Measurements from ENCODE around the gene CAPN13.

The CAPN13 gene

DNA sequence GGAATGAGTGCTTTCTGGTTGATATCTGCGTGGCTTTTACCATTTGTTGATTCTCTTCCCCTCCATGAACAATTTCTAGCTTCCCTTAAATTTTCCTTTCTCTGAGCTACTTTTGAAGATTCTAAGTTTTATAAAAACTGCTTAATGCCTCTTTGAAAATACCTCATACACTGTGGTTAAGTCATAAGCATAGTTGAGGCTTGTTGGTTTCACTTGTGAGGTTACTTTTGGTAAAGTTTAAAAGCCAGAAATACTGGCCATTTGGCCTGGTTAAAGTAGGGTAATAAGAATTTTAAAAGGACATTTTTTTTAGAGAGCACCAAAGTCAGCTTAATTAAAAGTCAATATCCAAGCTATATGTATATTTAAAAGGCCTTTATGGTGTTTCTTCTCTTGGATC is 21.3 kb upstream of the CAPN13 start:
- Histone ChIP-seq H3K4me1 (ENCODE audit: control insufficient read depth, low read length) (no peaks in the 10 kb centered on the region), H3K4me2 (ENCODE audit: low read length) (no peak overlapping the region), H3K9me2 (replicated peaks; ENCODE audit: control insufficient read depth, low read length) (no peaks in the 10 kb centered on the region), H3K27ac (ENCODE audit: low read depth, low read length) (no peak overlapping the region), H3K36me3 (ENCODE audit: control insufficient read depth, low read length) (no peaks in the 10 kb centered on the region), H3K27me3 (ENCODE audit: control insufficient read depth, low read length) (no peaks in the 10 kb centered on the region; the same call in 1 of the 2 replicates), H3K79me2 (ENCODE audit: control insufficient read depth, low read length) (no peaks in the 10 kb centered on the region), H4K20me1 (ENCODE audit: control insufficient read depth, insufficient read depth, low read depth, low read length) (no peaks in the 10 kb centered on the region), H3F3A (ENCODE audit: control insufficient read depth, insufficient read depth) (no peaks in the 10 kb centered on the region), H3K9me3 (ENCODE audit: control insufficient read depth, insufficient read depth, low read length) (peaks cover 3% of the 10 kb centered on the region; the same call in 1 of the 2 replicates), H3K4me3 (ENCODE audit: low read length) (no peak overlapping the region)
- TF ChIP-seq, protein P1, sequence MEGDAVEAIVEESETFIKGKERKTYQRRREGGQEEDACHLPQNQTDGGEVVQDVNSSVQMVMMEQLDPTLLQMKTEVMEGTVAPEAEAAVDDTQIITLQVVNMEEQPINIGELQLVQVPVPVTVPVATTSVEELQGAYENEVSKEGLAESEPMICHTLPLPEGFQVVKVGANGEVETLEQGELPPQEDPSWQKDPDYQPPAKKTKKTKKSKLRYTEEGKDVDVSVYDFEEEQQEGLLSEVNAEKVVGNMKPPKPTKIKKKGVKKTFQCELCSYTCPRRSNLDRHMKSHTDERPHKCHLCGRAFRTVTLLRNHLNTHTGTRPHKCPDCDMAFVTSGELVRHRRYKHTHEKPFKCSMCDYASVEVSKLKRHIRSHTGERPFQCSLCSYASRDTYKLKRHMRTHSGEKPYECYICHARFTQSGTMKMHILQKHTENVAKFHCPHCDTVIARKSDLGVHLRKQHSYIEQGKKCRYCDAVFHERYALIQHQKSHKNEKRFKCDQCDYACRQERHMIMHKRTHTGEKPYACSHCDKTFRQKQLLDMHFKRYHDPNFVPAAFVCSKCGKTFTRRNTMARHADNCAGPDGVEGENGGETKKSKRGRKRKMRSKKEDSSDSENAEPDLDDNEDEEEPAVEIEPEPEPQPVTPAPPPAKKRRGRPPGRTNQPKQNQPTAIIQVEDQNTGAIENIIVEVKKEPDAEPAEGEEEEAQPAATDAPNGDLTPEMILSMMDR (IDR thresholded peaks at IDR 0.05; ENCODE audit: low read depth, low read length, poor library complexity, severe bottlenecking): no peak

DNA sequence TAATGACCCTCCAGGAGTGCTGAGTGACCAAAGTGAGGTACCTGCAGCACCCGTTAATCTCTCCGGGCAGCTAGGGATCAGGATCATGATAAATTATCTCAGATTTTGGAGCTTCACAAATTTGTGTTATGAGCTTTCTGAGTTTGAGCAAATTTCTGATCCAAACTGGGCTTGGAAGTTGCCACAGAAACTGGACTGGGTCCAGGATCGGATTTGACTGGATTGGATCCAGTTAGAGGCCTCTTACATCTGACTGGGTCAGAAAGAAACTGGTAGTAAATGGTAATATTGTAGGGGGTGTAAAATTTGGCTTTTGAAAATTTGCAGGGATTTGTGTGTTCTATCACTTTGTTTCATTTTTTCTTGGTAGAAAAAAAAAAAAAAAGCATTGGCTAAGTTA is 19.7 kb upstream of the CAPN13 start:
- H3K4me3 ChIP-seq (ENCODE audit: low read length): no peak overlapping the region

DNA sequence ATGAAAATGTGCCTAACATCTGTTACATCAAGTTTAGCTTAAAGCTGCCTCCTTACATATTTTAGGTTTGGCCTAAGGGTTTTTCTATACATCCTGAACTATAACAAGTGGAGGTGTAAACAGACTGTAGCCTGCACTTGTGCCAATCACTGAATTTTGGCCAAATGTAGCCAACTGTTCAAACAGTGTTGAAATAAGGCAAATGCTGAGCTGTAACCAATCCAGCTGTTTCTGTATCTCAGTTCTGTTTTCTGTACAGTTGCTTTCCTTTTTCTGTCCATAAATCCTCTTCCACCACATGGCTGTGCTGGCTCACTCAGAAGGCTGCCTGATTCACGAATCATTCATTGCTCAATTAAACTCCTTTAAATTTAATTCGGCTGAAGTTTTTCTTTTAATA is 19.2 kb upstream of the CAPN13 start:
- H3K27me3 ChIP-seq (ENCODE audit: control insufficient read depth, low read length): no peaks in the 10 kb centered on the region; the same call in 1 of the 2 replicates
- H3K36me3 ChIP-seq (ENCODE audit: control insufficient read depth, low read length): no peaks in the 10 kb centered on the region
- no peaks in the 10 kb centered on the region for H3K79me2 ChIP-seq (ENCODE audit: control insufficient read depth, low read length)
- no peaks in the 10 kb centered on the region for H3K9me2 ChIP-seq (replicated peaks; ENCODE audit: control insufficient read depth, low read length)
- TF ChIP-seq, protein P1 (IDR thresholded peaks at IDR 0.05; ENCODE audit: low read depth, low read length, poor library complexity, severe bottlenecking): no peak
- no peak for TF ChIP-seq EZH2phosphoT487 (IDR thresholded peaks at IDR 0.05; ENCODE audit: borderline replicate concordance, low read length)
- no peak overlapping the region for H3K4me2 ChIP-seq (ENCODE audit: low read length)
- H3K4me1 ChIP-seq (ENCODE audit: control insufficient read depth, low read length): no peaks in the 10 kb centered on the region
- H3F3A ChIP-seq (ENCODE audit: control insufficient read depth, insufficient read depth): no peaks in the 10 kb centered on the region
- H3K4me3 ChIP-seq (ENCODE audit: low read length): no peak overlapping the region
- no peak overlapping the region for H3K27ac ChIP-seq (ENCODE audit: low read depth, low read length)
- peaks cover 3% of the 10 kb centered on the region; the same call in 1 of the 2 replicates for H3K9me3 ChIP-seq (ENCODE audit: control insufficient read depth, insufficient read depth, low read length)
- no peaks in the 10 kb centered on the region for H4K20me1 ChIP-seq (ENCODE audit: control insufficient read depth, insufficient read depth, low read depth, low read length)

More for the DNA sequence above, 19.7 kb upstream of the CAPN13 start:
- no peaks in the 10 kb centered on the region; the same call in 1 of the 2 replicates for H3K27me3 ChIP-seq (ENCODE audit: control insufficient read depth, low read length)
- TF ChIP-seq, protein P1 (IDR thresholded peaks at IDR 0.05; ENCODE audit: low read depth, low read length, poor library complexity, severe bottlenecking): no peak
- no peak for TF ChIP-seq EZH2phosphoT487 (IDR thresholded peaks at IDR 0.05; ENCODE audit: borderline replicate concordance, low read length)
- no peaks in the 10 kb centered on the region for H3F3A ChIP-seq (ENCODE audit: control insufficient read depth, insufficient read depth)
- no peaks in the 10 kb centered on the region for H3K9me2 ChIP-seq (replicated peaks; ENCODE audit: control insufficient read depth, low read length)
- H3K79me2 ChIP-seq (ENCODE audit: control insufficient read depth, low read length): no peaks in the 10 kb centered on the region
- no peak overlapping the region for H3K4me2 ChIP-seq (ENCODE audit: low read length)
- peaks cover 3% of the 10 kb centered on the region; the same call in 1 of the 2 replicates for H3K9me3 ChIP-seq (ENCODE audit: control insufficient read depth, insufficient read depth, low read length)
- no peaks in the 10 kb centered on the region for H3K4me1 ChIP-seq (ENCODE audit: control insufficient read depth, low read length)
- no peaks in the 10 kb centered on the region for H3K36me3 ChIP-seq (ENCODE audit: control insufficient read depth, low read length)
- no peaks in the 10 kb centered on the region for H4K20me1 ChIP-seq (ENCODE audit: control insufficient read depth, insufficient read depth, low read depth, low read length)
- no peak overlapping the region for H3K27ac ChIP-seq (ENCODE audit: low read depth, low read length)
